Endodermal cell (in vitro differentiated cells): ENCODE measurements around the gene EIF2B5. TPM values are rescaled to one million over a fixed set of nuclear protein-coding genes. Genes with fewer than 3 reads are reported as not detected.

Source experiments
- DNase-seq: peaks from one replicate; pipeline ENCODE4 v3.0.0-alpha.2; 2017
- H3K27ac ChIP-seq: 2 replicates; pipeline ENCODE4 v1.5.1; 2013; ENCODE audit warnings: mild to moderate bottlenecking, low read depth, low read length, moderate library complexity
- H3K27me3 ChIP-seq: 2 replicates; pipeline ENCODE4 v1.6.1; 2013; ENCODE audit warnings: mild to moderate bottlenecking, low read length, moderate library complexity; ENCODE audit not compliant: insufficient read depth, control insufficient read depth, poor library complexity, severe bottlenecking
- H3K36me3 ChIP-seq: 2 replicates; pipeline ENCODE4 v1.7.0; 2013; ENCODE audit warnings: mild to moderate bottlenecking, low read length, moderate library complexity; ENCODE audit not compliant: control insufficient read depth, insufficient read depth
- H3K4me1 ChIP-seq: one replicate; pipeline ENCODE4 v1.7.0; 2013; ENCODE audit warnings: low read length; ENCODE audit not compliant: control insufficient read depth, insufficient read depth
- H3K4me3 ChIP-seq: 2 replicates; pipeline ENCODE4 v1.5.1; 2013; ENCODE audit warnings: mild to moderate bottlenecking, low read length, moderate library complexity
- H3K9ac ChIP-seq: 2 replicates; pipeline ENCODE4 v1.6.1; 2013; ENCODE audit warnings: mild to moderate bottlenecking, low read length, moderate library complexity; ENCODE audit not compliant: poor library complexity, severe bottlenecking; ENCODE audit errors: extremely low read depth
- H3K9me3 ChIP-seq: 2 replicates; pipeline ENCODE4 v1.6.1; 2013; ENCODE audit warnings: mild to moderate bottlenecking, low read length, moderate library complexity; ENCODE audit not compliant: control insufficient read depth
- H3K27ac Mint-ChIP-seq: 2 replicates; pipeline ENCODE4 v1.8.0; 2020; ENCODE audit warnings: mixed read lengths
- H3K27me3 Mint-ChIP-seq: 2 replicates; pipeline ENCODE4 v1.8.0; 2021; ENCODE audit warnings: mild to moderate bottlenecking, mixed read lengths; ENCODE audit not compliant: insufficient read depth
- H3K36me3 Mint-ChIP-seq: 2 replicates; pipeline ENCODE4 v1.8.0; 2020; ENCODE audit warnings: low read depth, mixed read lengths
- H3K4me1 Mint-ChIP-seq: 2 replicates; pipeline ENCODE4 v1.8.0; 2020; ENCODE audit warnings: mixed read lengths
- H3K4me3 Mint-ChIP-seq: 2 replicates; pipeline ENCODE4 v1.8.0; 2020; ENCODE audit warnings: mild to moderate bottlenecking, moderate library complexity, mixed read lengths
- H3K9me3 Mint-ChIP-seq: 2 replicates; pipeline ENCODE4 v1.8.0; 2020; ENCODE audit warnings: mild to moderate bottlenecking, mixed read lengths
- CTCF ChIP-seq: fragments of 200-600 bp; sonication (generic); conservative IDR thresholded peaks from 2 replicates; pipeline ENCODE4 v1.5.0; 2021; ENCODE audit warnings: antibody characterized with exemption, mild to moderate bottlenecking
- WGBS, 2 experiments: methylation state at CpG; one replicate each; pipeline versions ENCODE4 v1.1.5 to v1.1.7; 2013; ENCODE audit warnings: missing lambda C conversion rate in 2 of 2, mixed read lengths in 1 of 2; ENCODE audit not compliant: insufficient coverage in 1 of 2, insufficient read length in 1 of 2; 5-methylcytosine and 5-hydroxymethylcytosine counted together
- total RNA-seq, 2 donors: library from RNA; stranded (reverse); fragmentation: NEBNext Ultra II Directional in 1 of 2; extraction: Animal tissue kit (Norgen Biotek cat#: 25700) in 1 of 2; gene quantifications; 2 replicates in 1 of 2; 3 replicates in 1 of 2; pipeline ENCODE4 v1.2.1, GENCODE V29; 2021

Gene EIF2B5
- total RNA-seq, 2 donors from 2014 or later, result 33.4 to 37.5 TPM

GRCh38 chr3:184174284-184174645 lies 39.1 kb downstream of the EIF2B5 start:
- no peaks in the 10 kb centered on the region for H3K27me3 Mint-ChIP-seq
- DNase-seq, result peak; percentile 55
- peaks cover 47% of the 10 kb centered on the region for H3K36me3 ChIP-seq
- H3K9ac ChIP-seq, result no peak overlapping the region
- peaks cover 19% of the 10 kb centered on the region for H3K4me1 Mint-ChIP-seq
- no peaks in the 10 kb centered on the region for H3K27me3 ChIP-seq
- H3K9me3 Mint-ChIP-seq, result no peaks in the 10 kb centered on the region
- peaks cover 15% of the 10 kb centered on the region for H3K4me1 ChIP-seq
- no peak for TF ChIP-seq CTCF
- H3K9me3 ChIP-seq, result no peaks in the 10 kb centered on the region
- no peak overlapping the region for H3K4me3 ChIP-seq
- no peak overlapping the region for H3K27ac ChIP-seq
- H3K27ac Mint-ChIP-seq, result peak overlapping the region; percentile 91
- H3K4me3 Mint-ChIP-seq, result peak overlapping the region; percentile 98
- 22% methylated on average over 4 of the region's 4 CpGs; no CpG with 5 or more reads in 1 of the 2 experiments for WGBS, 2 experiments
- peaks cover 50% of the 10 kb centered on the region for H3K36me3 Mint-ChIP-seq

GRCh38 chr3:184174646-184175492 lies 39.7 kb downstream of the EIF2B5 start, which contains the start of gene AP2M1:
TSS of gene AP2M1 (plus strand) at chr3:184174855. CDS start at chr3:184176994, 2,139 bp downstream.
- H3K27me3 ChIP-seq, result no peaks in the 10 kb centered on the region
- no peaks in the 10 kb centered on the region for H3K9me3 ChIP-seq
- peak; percentile 99 for DNase-seq
- peak within 1 kb of the TSS; percentile 57 for H3K27ac ChIP-seq
- H3K36me3 ChIP-seq, result peaks cover 48% of the 10 kb centered on the region
- Mint-ChIP-seq H3K4me1 (peaks cover 19% of the 10 kb centered on the region), H3K9me3 (no peaks in the 10 kb centered on the region), H3K27ac (peak within 1 kb of the TSS; percentile 99), H3K27me3 (no peaks in the 10 kb centered on the region), H3K4me3 (peak within 1 kb of the TSS; percentile 98), H3K36me3 (peaks cover 52% of the 10 kb centered on the region)
- H3K4me3 ChIP-seq, result peak within 1 kb of the TSS; percentile 96
- 0% methylated on average over 34 to 73 of the region's 73 CpGs for WGBS, 2 experiments
- TF ChIP-seq CTCF, result no peak
- peaks cover 15% of the 10 kb centered on the region for H3K4me1 ChIP-seq
- peak within 1 kb of the TSS; percentile 81 for H3K9ac ChIP-seq

GRCh38 chr3:184175506-184175905 lies 40.3 kb downstream of the EIF2B5 start:
- peak; percentile 70 for DNase-seq
- Histone ChIP-seq H3K9me3 (no peaks in the 10 kb centered on the region), H3K27ac (no peak overlapping the region), H3K4me3 (peak overlapping the region; percentile 96), H3K4me1 (peaks cover 15% of the 10 kb centered on the region), H3K36me3 (peaks cover 54% of the 10 kb centered on the region), H3K27me3 (no peaks in the 10 kb centered on the region), H3K9ac (peak overlapping the region; percentile 81)
- peaks cover 19% of the 10 kb centered on the region for H3K4me1 Mint-ChIP-seq
- H3K27me3 Mint-ChIP-seq, result no peaks in the 10 kb centered on the region
- WGBS, 2 experiments, result 5 to 8% methylated on average over 5 to 8 of the region's 8 CpGs
- peak overlapping the region; percentile 98 for H3K4me3 Mint-ChIP-seq
- no peak for TF ChIP-seq CTCF
- H3K9me3 Mint-ChIP-seq, result no peaks in the 10 kb centered on the region
- peak overlapping the region; percentile 99 for H3K27ac Mint-ChIP-seq
- peaks cover 58% of the 10 kb centered on the region for H3K36me3 Mint-ChIP-seq
